GM23338 (cell line): ENCODE data around the gene QPCTL. TPM values are rescaled to one million over a fixed set of nuclear protein-coding genes. Genes with fewer than 3 reads are reported as not detected.
A peak's percentile ranks its signal among the peaks of the same experiment; 100 is the strongest.

ENCODE experiments used
- ATAC-seq: fragments of 200-7000 bp; cut with Tn5 transposase; 3 replicates; pipeline ENCODE4 v1.9.1; 2020
- DNase-seq: peaks from one replicate; pipeline ENCODE4 v3.0.0-alpha.2; 2015; ENCODE audit warnings: low spot score
- H2AFZ ChIP-seq: fragments of 200-600 bp; sonication (generic); 2 replicates; pipeline ENCODE4 v1.8.0; 2016; ENCODE audit warnings: antibody characterized with exemption, mild to moderate bottlenecking, moderate library complexity
- H3F3A ChIP-seq: fragments of 200-600 bp; sonication (generic); replicated peaks from 2 replicates; pipeline ENCODE4 v1.8.0; 2017; ENCODE audit warnings: antibody characterized with exemption, mixed run types, low read depth
- H3K27ac ChIP-seq: fragments of 200-600 bp; sonication (generic); 2 replicates; pipeline ENCODE4 v1.6.1; 2016; ENCODE audit warnings: low read depth
- H3K27me3 ChIP-seq: fragments of 200-600 bp; sonication (generic); 2 replicates; pipeline ENCODE4 v1.8.0; 2016; ENCODE audit warnings: mild to moderate bottlenecking, mixed run types, moderate library complexity; ENCODE audit not compliant: insufficient read depth
- H3K36me3 ChIP-seq: fragments of 200-600 bp; sonication (generic); 2 replicates; pipeline ENCODE4 v1.8.0; 2016; ENCODE audit warnings: mild to moderate bottlenecking; ENCODE audit not compliant: insufficient read depth
- H3K4me1 ChIP-seq: fragments of 200-600 bp; sonication (generic); 2 replicates; pipeline ENCODE4 v1.8.0; 2016; ENCODE audit warnings: mild to moderate bottlenecking, moderate library complexity; ENCODE audit not compliant: insufficient read depth
- H3K4me2 ChIP-seq: fragments of 200-600 bp; sonication (generic); 2 replicates; pipeline ENCODE4 v1.7.1; 2017; ENCODE audit warnings: mixed run types
- H3K4me3 ChIP-seq: fragments of 200-600 bp; sonication (generic); 2 replicates; pipeline ENCODE4 v1.6.1; 2016; ENCODE audit warnings: mixed run types
- H3K79me2 ChIP-seq: fragments of 200-600 bp; sonication (generic); replicated peaks from 2 replicates; pipeline ENCODE4 v1.8.0; 2017; ENCODE audit warnings: mild to moderate bottlenecking; ENCODE audit not compliant: insufficient read depth
- H3K9me2 ChIP-seq: fragments of 200-600 bp; sonication (generic); 2 replicates; pipeline ENCODE4 v1.8.0; 2017; ENCODE audit not compliant: insufficient read depth
- H4K20me1 ChIP-seq: fragments of 200-600 bp; sonication (generic); replicated peaks from 2 replicates; pipeline ENCODE4 v1.8.0; 2017; ENCODE audit warnings: mild to moderate bottlenecking; ENCODE audit not compliant: insufficient read depth
- H3K27ac Mint-ChIP-seq: 2 replicates; pipeline ENCODE4 v1.8.0; 2020; ENCODE audit warnings: inconsistent platforms, mild to moderate bottlenecking, moderate library complexity, mixed read lengths
- H3K27me3 Mint-ChIP-seq: 3 replicates; pipeline ENCODE4 v1.8.0; 2022; ENCODE audit warnings: low read depth, mild to moderate bottlenecking, moderate library complexity, mixed read lengths, inconsistent platforms; ENCODE audit not compliant: insufficient read depth, poor library complexity
- H3K36me3 Mint-ChIP-seq: 3 replicates; pipeline ENCODE4 v1.8.0; 2021; ENCODE audit warnings: low read depth, mild to moderate bottlenecking, inconsistent platforms, moderate library complexity, mixed read lengths
- H3K4me1 Mint-ChIP-seq: 3 replicates; pipeline ENCODE4 v1.8.0; 2020; ENCODE audit warnings: mild to moderate bottlenecking, inconsistent platforms, mixed read lengths
- H3K4me3 Mint-ChIP-seq: 3 replicates; pipeline ENCODE4 v1.8.0; 2021; ENCODE audit warnings: moderate library complexity, mild to moderate bottlenecking, inconsistent platforms, mixed read lengths
- H3K9me3 Mint-ChIP-seq: 3 replicates; pipeline ENCODE4 v1.8.0; 2020; ENCODE audit warnings: moderate library complexity, mild to moderate bottlenecking, inconsistent platforms, mixed read lengths
- CTCF ChIP-seq, 2 experiments: fragments of 200-600 bp in 1 of 2; sonication (generic) in 1 of 2; conservative IDR thresholded peaks; 2 replicates each; pipeline versions ENCODE4 v1.5.1 to v1.6.1; 2016 to 2017; ENCODE audit warnings: antibody characterized with exemption in 2 of 2, low read depth in 2 of 2, mild to moderate bottlenecking in 2 of 2, moderate library complexity in 1 of 2
- ETS1 ChIP-seq: IDR thresholded peaks from 2 replicates; pipeline ENCODE4 v1.6.1; 2016; ENCODE audit warnings: antibody characterized with exemption
- NANOG ChIP-seq: IDR thresholded peaks from 2 replicates; pipeline ENCODE4 v1.6.1; 2016; ENCODE audit warnings: antibody characterized with exemption, borderline replicate concordance
- POLR2AphosphoS5 ChIP-seq: IDR thresholded peaks from 2 replicates; pipeline ENCODE4 v1.6.1; 2016; ENCODE audit warnings: antibody characterized with exemption, low read depth
- REST ChIP-seq: IDR thresholded peaks from one replicate; pipeline ENCODE4 v1.6.1; 2018; ENCODE audit warnings: antibody characterized with exemption; ENCODE audit not compliant: unreplicated experiment
- ZNF462 ChIP-seq: fragments of 250-450 bp; sonication (Bioruptor Pico); IDR thresholded peaks from 2 replicates; pipeline ENCODE4 v1.5.0; 2020; ENCODE audit warnings: mild to moderate bottlenecking, moderate library complexity
- polyA plus RNA-seq: library from polyadenylated mRNA; unstranded; fragments of >200 nt; fragmentation: Nextera tagmentation; extraction: Ambion mirVana; gene quantifications from 2 replicates; pipeline ENCODE4 v1.2.1, GENCODE V29; 2016
- total RNA-seq: library from RNA; depleted of rRNA; stranded (reverse); fragments of >200 nt; shearing (Covaris generic); gene quantifications from 2 replicates; pipeline ENCODE4 v1.2.3, GENCODE V29; 2014

QPCTL gene
- total and polyA plus RNA-seq, 2 experiments from 2014 or later, result 10.6 to 26.2 TPM

GRCh38 chr19:45693106-45693788, 781 bp downstream of the QPCTL start:
- Histone ChIP-seq H3K4me3 (peak overlapping the region; percentile 91), H3K36me3 (peaks cover 15% of the 10 kb centered on the region), H4K20me1 (peaks cover 17% of the 10 kb centered on the region), H3K79me2 (peaks cover 31% of the 10 kb centered on the region), H3F3A (peaks cover 11% of the 10 kb centered on the region; the same call in 1 of the 2 replicates), H3K27ac (peak overlapping the region; percentile 26; the same call in 1 of the 2 replicates), H3K4me1 (peaks cover 9% of the 10 kb centered on the region), H3K9me2 (no peaks in the 10 kb centered on the region), H3K4me2 (peak overlapping the region; percentile 100), H2AFZ (no peak overlapping the region), H3K27me3 (no peaks in the 10 kb centered on the region)
- Mint-ChIP-seq H3K27me3 (peaks cover 16% of the 10 kb centered on the region), H3K27ac (peak overlapping the region; percentile 96), H3K9me3 (no peaks in the 10 kb centered on the region; the same call in 1 of the 3 replicates), H3K36me3 (peaks cover 52% of the 10 kb centered on the region), H3K4me1 (peaks cover 4% of the 10 kb centered on the region), H3K4me3 (peak overlapping the region; percentile 95)
- ATAC-seq (peak; percentile 34), DNase-seq (peak; percentile 92)
- TF ChIP-seq NANOG, result no peak
- peak; percentile 86 to 94 for TF ChIP-seq CTCF (conservative IDR thresholded peaks at IDR 0.05; ENCODE audit: low read depth in 2 of 2)

GRCh38 chr19:45701676-45702075, 9.2 kb downstream of the QPCTL start:
- no peaks in the 10 kb centered on the region for H3K9me2 ChIP-seq
- no peak overlapping the region for H3K27ac ChIP-seq
- H3K4me2 ChIP-seq, result no peak overlapping the region
- no peak for DNase-seq
- Mint-ChIP-seq H3K27me3 (peaks cover 4% of the 10 kb centered on the region), H3K4me3 (no peak overlapping the region), H3K9me3 (peaks cover 3% of the 10 kb centered on the region; the same call in 2 of the 3 replicates), H3K27ac (no peak overlapping the region), H3K4me1 (no peaks in the 10 kb centered on the region), H3K36me3 (peaks cover 47% of the 10 kb centered on the region)
- no peak overlapping the region for H3K4me3 ChIP-seq
- H2AFZ ChIP-seq, result no peak overlapping the region
- H3F3A ChIP-seq, result 0 out of 2 replicates have a peak, but pooled peaks cover 6% of the 10 kb centered on the region
- peaks cover 5% of the 10 kb centered on the region; the same call in 1 of the 2 replicates for H3K36me3 ChIP-seq
- no peaks in the 10 kb centered on the region; the same call in 1 of the 2 replicates for H4K20me1 ChIP-seq
- H3K27me3 ChIP-seq, result no peaks in the 10 kb centered on the region
- H3K4me1 ChIP-seq, result no peaks in the 10 kb centered on the region
- H3K79me2 ChIP-seq, result no peaks in the 10 kb centered on the region
- no peak for ATAC-seq
- TF ChIP-seq NANOG, result no peak
- TF ChIP-seq POLR2AphosphoS5, result no peak
- no peak for TF ChIP-seq REST
- TF ChIP-seq ETS1, result no peak
- no peak for TF ChIP-seq ZNF462 (CRISPR knock-in tag)
